Fibroblast of skin of right biceps (primary cell): ENCODE data around the gene TECTA.
A peak's percentile ranks its signal among the peaks of the same experiment; 100 is the strongest.
"Not testable (repeated sequence)": the region's sequence is repeated elsewhere in the genome, so short reads cannot be mapped to it uniquely, and the experiment has no call there.

Source experiments
- DNase-seq: peaks from one replicate; pipeline ENCODE4 v3.0.0-alpha.2; 2013

The TECTA gene

DNA sequence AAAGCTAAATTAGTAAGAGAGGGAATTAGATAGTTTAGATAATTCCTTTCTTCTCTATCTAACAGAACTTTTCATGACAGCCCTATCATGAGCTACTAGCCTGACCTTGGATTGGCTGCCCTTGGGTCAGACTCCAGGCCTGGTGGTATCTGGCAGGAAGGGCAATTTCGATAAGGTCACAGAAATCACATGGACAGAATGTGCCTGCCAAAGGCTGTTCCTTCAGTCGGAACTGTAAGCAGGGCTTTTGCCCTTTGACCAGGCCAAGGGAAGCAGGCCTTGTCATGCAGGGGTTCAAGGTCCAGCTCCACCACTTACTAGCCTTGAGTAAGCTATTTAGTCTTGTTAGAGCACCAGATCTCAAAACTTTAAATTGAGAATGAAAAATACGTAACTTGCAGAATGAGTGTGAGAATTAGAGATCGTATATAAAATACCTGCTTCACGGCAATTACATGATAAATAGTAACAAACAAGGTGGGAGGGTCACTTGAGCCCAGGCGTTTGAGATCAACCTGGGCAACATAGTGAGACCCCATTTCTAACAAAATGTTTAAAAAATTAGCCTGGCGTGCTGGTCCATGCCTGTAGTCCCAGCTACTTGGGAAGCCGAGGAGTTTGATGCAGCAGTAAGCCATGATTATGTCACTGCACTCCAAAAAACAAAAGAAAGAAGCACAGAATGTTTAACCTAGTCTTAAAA is 130.7 kb downstream of the TECTA start:
- DNase-seq: no peak

DNA sequence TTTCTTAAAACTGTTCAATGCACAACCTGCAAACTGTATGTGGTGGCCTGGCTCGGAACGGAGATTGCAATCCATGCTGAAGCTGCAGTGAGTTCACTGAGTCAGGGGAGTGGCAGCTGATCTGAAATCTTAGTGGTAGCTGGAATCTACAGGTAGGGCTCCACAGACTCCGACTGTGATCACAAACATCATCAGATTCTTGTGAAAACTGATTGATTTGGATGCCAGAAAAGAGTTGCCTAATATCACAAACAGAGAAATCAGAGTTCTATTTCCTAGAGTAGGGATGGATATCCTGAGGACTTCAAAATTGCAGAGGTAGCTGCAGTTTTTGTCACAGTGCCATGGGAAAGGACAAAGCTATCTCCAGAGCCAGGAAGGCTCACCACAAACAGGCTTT is 134.0 kb downstream of the TECTA start:
- no peak for DNase-seq

DNA sequence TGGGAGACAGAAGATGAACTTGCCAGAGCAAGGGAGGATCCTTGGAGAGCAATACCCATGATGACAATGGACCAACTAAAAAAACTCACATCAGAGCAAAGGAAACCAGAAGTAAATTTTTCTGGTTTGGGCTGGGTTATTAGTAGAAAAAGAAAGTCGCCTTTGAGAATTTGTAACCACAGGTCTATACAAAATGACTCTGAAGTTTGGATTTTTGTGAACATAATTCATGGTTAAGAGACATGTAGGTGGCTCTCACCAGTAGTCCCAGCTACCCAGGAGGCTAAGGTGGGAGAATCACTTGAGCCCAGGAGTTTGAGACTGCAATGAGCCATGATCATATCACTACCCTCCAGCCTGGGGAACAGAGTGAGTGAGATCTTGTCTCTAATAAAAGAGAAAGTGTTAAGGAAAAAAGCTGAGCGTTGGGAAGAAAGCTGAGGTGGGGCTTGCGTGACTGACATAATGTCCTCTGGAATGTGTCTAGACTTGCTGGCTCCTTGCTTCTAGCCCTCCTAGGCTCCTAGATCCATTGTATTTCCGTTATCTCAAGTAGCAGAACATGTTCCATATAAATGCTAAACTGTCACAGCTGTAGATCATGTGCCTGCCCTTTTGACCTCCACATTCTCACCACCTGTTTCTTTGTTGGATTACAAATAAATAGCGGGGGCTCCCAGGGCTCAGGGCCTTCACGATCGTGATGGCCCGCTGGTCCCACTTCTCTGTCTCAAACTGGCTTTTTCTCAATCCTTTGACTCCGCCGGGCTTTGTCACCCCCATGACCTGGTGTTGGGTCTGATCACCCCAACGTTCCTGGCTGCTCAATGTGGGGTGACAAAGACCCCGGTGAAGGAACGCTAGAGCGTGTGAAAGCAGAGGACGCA is 135.3 kb downstream of the TECTA start:
- DNase-seq: peak; percentile 87

DNA sequence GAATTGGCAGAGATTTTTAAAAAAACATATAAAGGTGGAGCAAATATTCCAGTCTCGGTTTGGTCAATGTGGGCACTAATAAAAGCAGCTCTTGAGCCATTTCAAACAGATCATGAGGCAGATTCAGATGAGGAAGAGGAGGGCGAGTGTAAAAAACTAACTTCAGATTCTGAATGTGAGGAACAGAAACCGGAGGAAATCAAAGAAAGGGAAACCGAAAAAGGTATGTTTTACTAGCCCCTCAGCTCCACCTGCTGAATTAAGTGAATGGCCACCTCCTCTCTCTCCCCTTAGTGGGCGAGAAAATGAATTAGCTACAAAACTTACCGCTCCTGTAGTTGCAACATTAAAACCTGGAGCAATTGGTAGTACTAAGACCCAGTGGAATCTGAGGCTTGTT is 136.2 kb downstream of the TECTA start:
- DNase-seq: not testable (repeated sequence)

- DNase-seq: peak; percentile 94
Measured at GRCh38 chr11:121237686-121238658, 136.9 kb downstream of the TECTA start.

- no peak for DNase-seq
Measured at GRCh38 chr11:121238956-121239355, 137.9 kb downstream of the TECTA start.

GRCh38 chr11:121240001-121240400 is 139.0 kb downstream of the TECTA start:
- DNase-seq: peak; percentile 76

DNA sequence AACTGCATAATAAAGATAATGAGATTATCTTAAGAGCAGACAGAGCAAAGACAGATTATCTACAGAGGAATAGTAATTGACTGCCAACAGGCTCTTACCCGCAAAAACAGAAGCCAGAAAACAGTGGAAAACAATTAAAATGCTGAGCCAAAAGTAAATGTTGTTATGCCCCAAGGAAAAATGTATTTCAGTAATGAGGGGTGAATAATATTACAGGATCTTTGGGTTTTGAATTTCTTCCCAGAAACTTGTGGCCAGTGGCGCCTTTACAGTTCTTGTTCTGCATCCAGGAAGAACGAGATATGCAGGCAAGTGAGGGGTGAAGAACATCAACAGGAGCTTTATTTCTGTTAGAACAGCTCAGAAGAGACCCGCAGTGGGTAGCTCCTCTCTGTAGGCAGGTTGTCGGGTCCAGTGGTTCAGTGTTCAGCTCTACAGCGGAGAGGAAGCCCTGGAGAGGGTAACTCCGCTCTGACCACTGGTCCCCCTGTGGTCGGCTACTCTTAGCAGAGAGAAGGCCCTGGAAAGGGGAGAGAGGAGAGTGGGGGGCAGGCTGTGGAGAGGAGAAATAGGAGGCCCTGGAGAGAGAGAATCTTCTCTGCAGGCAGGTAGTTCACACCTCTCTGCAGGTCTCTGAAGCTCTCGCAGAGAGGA is 139.7 kb downstream of the TECTA start:
- peak; percentile 61 for DNase-seq
